PC-3 (cell line): Measurements from ENCODE around the gene ACP4.

Experiments
- CTCF ChIP-seq: fragments of 300-600 bp; sonication (generic); conservative IDR thresholded peaks from 2 replicates; pipeline ENCODE4 v1.5.1; 2017; ENCODE audit warnings: antibody characterized with exemption, low read depth, mild to moderate bottlenecking, low read length
- EZH2 ChIP-seq: fragments of 300-600 bp; sonication (generic); IDR thresholded peaks from one replicate; pipeline ENCODE4 v1.6.1; 2017; ENCODE audit warnings: antibody characterized with exemption, mild to moderate bottlenecking, low read length; ENCODE audit not compliant: unreplicated experiment
- EZH2phosphoT487 ChIP-seq: fragments of 300-600 bp; sonication (generic); IDR thresholded peaks from 2 replicates; pipeline ENCODE4 v1.6.1; 2018; ENCODE audit warnings: mild to moderate bottlenecking, antibody characterized with exemption, low read length, borderline replicate concordance

- TF ChIP-seq CTCF (no peak), EZH2phosphoT487 (no peak), EZH2 (no peak)
These were observed 7.8 kb downstream of the ACP4 start for GRCh38 chr19:50797781-50798658.
